HCT116 (cell line): ENCODE results near the gene ATP13A3. TPM values are rescaled to one million over a fixed set of nuclear protein-coding genes. Genes with fewer than 3 reads are reported as not detected.

Source experiments
- ATAC-seq: fragments of 200-7000 bp; cut with Tn5 transposase; 2 replicates; pipeline ENCODE4 v1.9.1; 2020; ENCODE audit warnings: mild to moderate bottlenecking, moderate library complexity
- BruUV-seq: library from RNA; stranded (reverse); fragments of 400-500 nt; replicated peaks from 2 replicates; lab custom pipeline; 2021; lab: Mats Ljungman, UMichigan
- CTCF ChIA-PET: fragments of 300-600 bp; sonication (Branson Sonifier 250); formaldehyde crosslinking; loops from one replicate; lab custom pipeline; 2021; ENCODE audit warnings: antibody characterized with exemption; lab: Charles Lee
- POLR2A ChIA-PET: fragments of 300-600, 350-600 bp; sonication (Branson Sonifier 250); formaldehyde crosslinking; loops from one replicate; lab custom pipeline; 2021; ENCODE audit warnings: antibody characterized with exemption; lab: Charles Lee
- RAD21 ChIA-PET, 2 experiments: fragments of 300-600 bp; sonication (Branson Sonifier 250); formaldehyde crosslinking; loops; one replicate each; lab custom pipeline; 2023; ENCODE audit warnings: low total read pairs in 2 of 2; ENCODE audit not compliant: uncharacterized antibody in 2 of 2, unreplicated experiment in 2 of 2, low non-redundant PET in 1 of 2; lab: Charles Lee
- DNase-seq: peaks from one replicate; pipeline ENCODE4 v3.0.0-alpha.2; 2010; ENCODE audit warnings: low read depth, low spot score
- H2AFZ ChIP-seq: fragments of 200-600 bp; shearing (Covaris generic), sonication (generic); 2 replicates; pipeline ENCODE4 v1.6.1; 2017; ENCODE audit warnings: low read depth, mixed run types, mixed read lengths, antibody characterized with exemption, low read length; ENCODE audit not compliant: poor library complexity, severe bottlenecking
- H3K27ac ChIP-seq: 2 replicates; pipeline ENCODE4 v1.5.1; 2012; ENCODE audit warnings: low read depth, low read length
- H3K27me3 ChIP-seq: fragments of 200-600 bp; sonication (generic); 2 replicates; pipeline ENCODE4 v1.6.1; 2016; ENCODE audit warnings: mixed run types, low read length, mixed read lengths; ENCODE audit not compliant: insufficient read depth
- H3K36me3 ChIP-seq, 2 experiments: fragments of 200-500 bp in 1 of 2; fragments of 200-600 bp in 1 of 2; sonication (Bioruptor generic) in 1 of 2; sonication (generic) in 1 of 2; 2 replicates each; pipeline versions ENCODE4 v1.5.1 to v1.6.1; 2014 to 2016; ENCODE audit warnings: low read length in 2 of 2, inconsistent platforms in 1 of 2, mixed read lengths in 1 of 2, mixed run types in 1 of 2; ENCODE audit not compliant: insufficient read depth in 2 of 2, control insufficient read depth in 1 of 2
- H3K4me1 ChIP-seq, 2 experiments: fragments of 200-600 bp in 1 of 2; sonication (generic) in 1 of 2; 2 replicates each; pipeline versions ENCODE4 v1.5.1 to v1.6.1; 2012 to 2017; ENCODE audit warnings: low read length in 2 of 2, inconsistent platforms in 1 of 2, mild to moderate bottlenecking in 1 of 2, mixed read lengths in 1 of 2, mixed run types in 1 of 2, moderate library complexity in 1 of 2; ENCODE audit not compliant: insufficient read depth in 2 of 2, control insufficient read depth in 1 of 2
- H3K4me2 ChIP-seq: fragments of 200-600 bp; sonication (generic); 2 replicates; pipeline ENCODE4 v1.6.1; 2017; ENCODE audit warnings: mixed run types, low read length, mixed read lengths
- H3K4me3 ChIP-seq, 2 experiments: fragments of 200-600 bp in 1 of 2; sonication (generic) in 1 of 2; replicated peaks in 1 of 2; 2 replicates each; pipeline ENCODE4 v1.5.1; 2011 to 2016; ENCODE audit warnings: low read length in 2 of 2, control low read depth in 1 of 2, low read depth in 1 of 2, mild to moderate bottlenecking in 1 of 2, mixed read lengths in 1 of 2, mixed run types in 1 of 2
- H3K79me2 ChIP-seq: fragments of 200-600 bp; sonication (generic); 2 replicates; pipeline ENCODE4 v1.6.1; 2017; ENCODE audit warnings: mild to moderate bottlenecking, mixed run types, low read length, moderate library complexity, mixed read lengths; ENCODE audit not compliant: insufficient read depth
- H3K9ac ChIP-seq: fragments of 200-600 bp; sonication (generic); 2 replicates; pipeline ENCODE4 v1.6.1; 2016; ENCODE audit warnings: low read length, mixed read lengths
- H3K9me2 ChIP-seq: fragments of 200-600 bp; sonication (generic), shearing (Covaris generic); 2 replicates; pipeline ENCODE4 v1.6.1; 2017; ENCODE audit warnings: mixed run types, mild to moderate bottlenecking, moderate library complexity; ENCODE audit not compliant: insufficient read depth
- H3K9me3 ChIP-seq, 2 experiments: fragments of 200-500 bp in 1 of 2; fragments of 200-600 bp in 1 of 2; sonication (Bioruptor generic) in 1 of 2; sonication (generic) in 1 of 2; 2 replicates each; pipeline ENCODE4 v1.6.1; 2014 to 2017; ENCODE audit warnings: low read length in 2 of 2, mixed read lengths in 2 of 2, inconsistent platforms in 1 of 2, low read depth in 1 of 2, mild to moderate bottlenecking in 1 of 2, mixed run types in 1 of 2, moderate library complexity in 1 of 2; ENCODE audit not compliant: control insufficient read depth in 1 of 2, insufficient read depth in 1 of 2
- H4K20me1 ChIP-seq: fragments of 200-600 bp; sonication (generic), shearing (Covaris generic); 2 replicates; pipeline ENCODE4 v1.6.1; 2017; ENCODE audit warnings: mixed run types, mild to moderate bottlenecking, moderate library complexity; ENCODE audit not compliant: insufficient read depth
- CBX3 ChIP-seq: IDR thresholded peaks from 2 replicates; pipeline ENCODE4 v1.6.1; 2012; ENCODE audit warnings: low read depth
- EZH2 ChIP-seq: fragments of 200-600 bp; sonication (generic); IDR thresholded peaks from 2 replicates; pipeline ENCODE4 v1.6.1; 2017; ENCODE audit warnings: antibody characterized with exemption, mixed run types
- FOSL1 ChIP-seq: IDR thresholded peaks from 2 replicates; pipeline ENCODE4 v1.6.1; 2012; ENCODE audit warnings: low read depth
- POLR2A ChIP-seq: IDR thresholded peaks from 2 replicates; pipeline ENCODE4 v1.7.0; 2011; ENCODE audit warnings: borderline replicate concordance; ENCODE audit not compliant: insufficient read depth, insufficient read length; ENCODE audit errors: extremely low read depth
- POLR2AphosphoS5 ChIP-seq: IDR thresholded peaks from 2 replicates; pipeline ENCODE4 v1.6.1; 2011; ENCODE audit warnings: mild to moderate bottlenecking, low read depth, low read length, moderate library complexity
- SIN3A ChIP-seq: IDR thresholded peaks from 2 replicates; pipeline ENCODE4 v1.6.1; 2012; ENCODE audit warnings: low read depth
- SRF ChIP-seq: IDR thresholded peaks from 2 replicates; pipeline ENCODE4 v1.6.1; 2012; ENCODE audit warnings: low read depth
- ZFX ChIP-seq: fragments of 450-650 bp; IDR thresholded peaks from 2 replicates; pipeline ENCODE4 v1.6.1; 2017
- intact Hi-C: fragments of 100-400 bp; cut with micrococcal nuclease; formaldehyde crosslinking; loops from 2 replicates; pipeline ENCODE4 v1.10.0; 2022
- total RNA-seq: library from RNA; stranded (reverse); gene quantifications from one replicate; pipeline ENCODE4 v1.2.1, GENCODE V29; 2021; ENCODE audit not compliant: unreplicated experiment

Gene ATP13A3
- total RNA-seq, 1 experiment from 2014 or later = 139 TPM

DNA sequence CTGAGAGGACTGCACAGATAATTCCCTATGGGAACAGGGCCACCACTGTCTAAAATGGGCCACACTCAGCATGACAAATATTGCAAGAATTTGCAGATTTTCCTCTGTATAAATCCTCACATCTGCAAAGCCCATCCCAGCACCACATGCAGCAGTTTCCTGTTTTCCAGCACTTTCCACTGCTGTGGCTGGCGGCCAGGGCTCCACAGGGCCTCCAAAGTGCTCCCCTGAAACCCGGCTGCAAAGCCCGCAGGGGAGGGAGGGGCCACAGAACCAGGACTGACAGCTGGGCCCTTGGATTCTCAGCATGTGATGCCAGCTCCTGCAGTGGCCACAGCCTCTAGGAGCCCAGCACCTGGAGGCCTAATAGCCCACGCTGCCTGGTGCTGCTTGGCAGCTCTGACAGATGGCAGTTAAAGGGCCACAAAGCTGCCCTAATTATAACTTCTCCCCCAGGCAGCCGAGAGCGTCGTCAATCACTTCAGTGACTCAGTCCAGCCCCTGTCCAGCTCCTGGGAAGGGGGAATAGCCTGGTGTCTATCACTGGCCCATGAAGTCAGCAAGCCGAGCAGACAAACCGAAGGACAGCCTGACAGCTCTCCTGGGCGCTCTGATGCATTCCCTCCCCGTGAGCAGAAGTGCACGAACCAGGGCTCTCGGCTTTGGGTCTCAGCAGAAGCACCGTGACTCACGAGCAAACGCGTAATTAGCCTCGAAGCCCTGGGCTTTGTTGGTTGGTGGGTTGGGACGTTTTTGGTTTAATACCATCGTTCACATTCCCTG is 122.0 kb downstream of the ATP13A3 start:
- H3K9ac ChIP-seq = no peak overlapping the region
- no peaks in the 10 kb centered on the region for H3K36me3 ChIP-seq
- BruUV-seq = no TSS peak
- no peak for DNase-seq
- H3K79me2 ChIP-seq = no peaks in the 10 kb centered on the region
- no peaks in the 10 kb centered on the region for H3K9me3 ChIP-seq
- no peaks in the 10 kb centered on the region for H4K20me1 ChIP-seq
- CTCF ChIA-PET = no interaction called here
- H2AFZ ChIP-seq = no peak overlapping the region
- no peak for TF ChIP-seq POLR2AphosphoS5
- no peak for TF ChIP-seq EZH2
- TF ChIP-seq POLR2A = no peak
- no peak for TF ChIP-seq SIN3A
- no peak for TF ChIP-seq SRF
- TF ChIP-seq, all 23 proteins: peak for 0
- peaks cover 0 to 7% of the 10 kb centered on the region in 2 experiments; a peak in 1 of 4 replicates for H3K4me1 ChIP-seq
- ChIA-PET POLR2A (no interaction called here), RAD21 (no interaction called here)
- no peaks in the 10 kb centered on the region for H3K9me2 ChIP-seq
- H3K27ac ChIP-seq = no peak overlapping the region
- no peak overlapping the region for H3K4me2 ChIP-seq
- H3K4me3 ChIP-seq = no peak overlapping the region
- intact Hi-C loops = no loop called here
- ATAC-seq = no peak
- no peaks in the 10 kb centered on the region; the same call in 1 of the 2 replicates for H3K27me3 ChIP-seq

GRCh38 chr3:194364314-194364651 is 122.5 kb downstream of the ATP13A3 start:
- BruUV-seq = no TSS peak
- TF ChIP-seq CBX3 = no peak
- no peak for TF ChIP-seq EZH2
- TF ChIP-seq FOSL1 = no peak
- no peak for TF ChIP-seq ZFX
- ATAC-seq (no peak), DNase-seq (no peak)
- Histone ChIP-seq H3K4me3 (no peak overlapping the region), H3K9me3 (no peaks in the 10 kb centered on the region), H3K9me2 (no peaks in the 10 kb centered on the region), H3K4me1 (peaks cover 0 to 2% of the 10 kb centered on the region in 2 experiments; a peak in 1 of 4 replicates), H3K27ac (no peak overlapping the region), H3K9ac (no peak overlapping the region), H3K36me3 (no peaks in the 10 kb centered on the region), H3K4me2 (no peak overlapping the region), H2AFZ (no peak overlapping the region), H3K27me3 (no peaks in the 10 kb centered on the region; the same call in 1 of the 2 replicates), H4K20me1 (no peaks in the 10 kb centered on the region), H3K79me2 (no peaks in the 10 kb centered on the region)
- intact Hi-C loops = no loop called here
- ChIA-PET CTCF (no interaction called here), POLR2A (no interaction called here), RAD21 (no interaction called here)
